ENCODE results near the gene KRT27. TPM values are rescaled to one million over a fixed set of nuclear protein-coding genes. Genes with fewer than 3 reads are reported as not detected.

The KRT27 gene
- total RNA-seq, 1 experiment from 2014 or later, result not detected

DNA sequence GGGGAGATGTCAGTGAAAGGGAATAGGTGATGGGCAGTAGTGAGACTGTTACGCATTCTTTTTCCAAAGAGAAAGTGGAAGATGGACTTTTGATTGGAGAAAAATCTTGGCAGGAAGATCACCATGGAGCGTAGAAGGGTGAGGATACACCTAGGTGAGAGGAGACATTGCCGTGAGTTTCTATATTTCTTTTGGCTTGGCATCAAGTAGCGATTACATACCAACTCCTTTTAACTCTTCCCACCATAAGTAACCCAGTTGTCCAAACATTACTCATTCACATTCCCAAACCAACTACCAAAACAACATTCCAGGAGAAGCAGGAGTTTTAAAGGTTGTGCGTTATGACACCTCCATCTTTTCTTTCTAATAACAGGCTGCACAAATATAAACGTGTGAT lies 28.1 kb upstream of the KRT27 start:
- Histone ChIP-seq H3K27ac (ENCODE audit: low read depth, low read length) (no peak overlapping the region; the same call in 1 of the 2 replicates), H3K4me2 (ENCODE audit: low read length) (peak overlapping the region; percentile 65), H3K36me3 (ENCODE audit: control insufficient read depth in 1 of 2, insufficient read depth in 2 of 2, low read length in 2 of 2) (no peaks in the 10 kb centered on the region), H3K27me3 (ENCODE audit: insufficient read depth, low read length) (no peaks in the 10 kb centered on the region), H3K4me1 (ENCODE audit: control insufficient read depth in 1 of 2, insufficient read depth in 2 of 2, low read length in 2 of 2) (peaks cover 13 to 29% of the 10 kb centered on the region in 2 experiments), H2AFZ (ENCODE audit: low read depth, low read length, poor library complexity, severe bottlenecking) (peak overlapping the region; percentile 98), H3K79me2 (ENCODE audit: insufficient read depth, low read length) (no peaks in the 10 kb centered on the region), H3K9ac (ENCODE audit: low read length) (no peak overlapping the region), H4K20me1 (ENCODE audit: insufficient read depth) (no peaks in the 10 kb centered on the region), H3K9me3 (ENCODE audit: control insufficient read depth in 1 of 2, insufficient read depth in 1 of 2, low read depth in 1 of 2, low read length in 2 of 2) (no peaks in the 10 kb centered on the region), H3K9me2 (ENCODE audit: insufficient read depth) (peaks cover 5% of the 10 kb centered on the region; the same call in 1 of the 2 replicates), H3K4me3 (replicated peaks in 1 of 2; ENCODE audit: low read depth in 1 of 2, low read length in 2 of 2) (peak overlapping the region in 1 of 2 experiments; percentile 36; a peak in 2 of 4 replicates)
- ChIA-PET RAD21 (ENCODE audit: low non-redundant PET in 1 of 2, low total read pairs in 2 of 2, uncharacterized antibody in 2 of 2, unreplicated experiment in 2 of 2) (no interaction called here), POLR2A (interaction anchor here (0.7 kb wide), 1 partner anchor 83 kb away, joined by 4 read pairs; no protein-coding TSS in a partner anchor), CTCF (interaction anchor here (0.9 to 1.5 kb wide), 2 partner anchors 738 to 852 kb away, joined by 3 to 5 read pairs; no protein-coding TSS in a partner anchor)
- no peak for TF ChIP-seq TCF7L2 (IDR thresholded peaks at IDR 0.05; ENCODE audit: borderline replicate concordance, extremely low read depth, insufficient read depth, insufficient read length)
- TF ChIP-seq SIN3A (IDR thresholded peaks at IDR 0.05; ENCODE audit: low read depth), result peak; percentile 58
- TF ChIP-seq SP1 (IDR thresholded peaks at IDR 0.05; ENCODE audit: low read depth), result peak; percentile 54; the same call in 1 of the 2 replicates
- peak; percentile 27 for TF ChIP-seq YY1 (IDR thresholded peaks at IDR 0.05; ENCODE audit: extremely low read depth, insufficient replicate concordance, low read depth, low read length)
- TF ChIP-seq JUND (IDR thresholded peaks at IDR 0.05), result peak; percentile 41; the same call in 1 of the 2 replicates
- TF ChIP-seq FOSL1 (IDR thresholded peaks at IDR 0.05; ENCODE audit: low read depth), result peak; percentile 26; the same call in 1 of the 2 replicates
- 0 out of 2 replicates have a peak, but pooled peaks have one; percentile 3 for TF ChIP-seq RAD21 (IDR thresholded peaks at IDR 0.05; ENCODE audit: low read depth)
- no peak for TF ChIP-seq POLR2AphosphoS5 (IDR thresholded peaks at IDR 0.05; ENCODE audit: low read depth, low read length)
- 0 out of 2 replicates have a peak, but pooled peaks have one; percentile 27 for TF ChIP-seq CEBPB (IDR thresholded peaks at IDR 0.05; ENCODE audit: low read depth)
- no peak for TF ChIP-seq ZNF274 (IDR thresholded peaks at IDR 0.05; ENCODE audit: low read depth, low read length)
- TF ChIP-seq CBX3 (IDR thresholded peaks at IDR 0.05; ENCODE audit: low read depth), result peak; percentile 59; the same call in 1 of the 2 replicates
- intact Hi-C loops (cut with micrococcal nuclease), result no loop called here
- BruUV-seq (replicated peaks), result no TSS peak
- DNase-seq (ENCODE audit: low read depth, low spot score) (no peak), ATAC-seq (peak; percentile 59)

All from HCT116 (cell line).